ENCODE results near the gene TOMT. TPM values are rescaled to one million over a fixed set of nuclear protein-coding genes. Genes with fewer than 3 reads are reported as not detected.

TOMT gene
- polyA plus RNA-seq (2013, experiment 1 of 2; ENCODE audit: insufficient read length), result not detected
- polyA plus RNA-seq (2013, experiment 2 of 2; ENCODE audit: insufficient read length), result not detected

DNA sequence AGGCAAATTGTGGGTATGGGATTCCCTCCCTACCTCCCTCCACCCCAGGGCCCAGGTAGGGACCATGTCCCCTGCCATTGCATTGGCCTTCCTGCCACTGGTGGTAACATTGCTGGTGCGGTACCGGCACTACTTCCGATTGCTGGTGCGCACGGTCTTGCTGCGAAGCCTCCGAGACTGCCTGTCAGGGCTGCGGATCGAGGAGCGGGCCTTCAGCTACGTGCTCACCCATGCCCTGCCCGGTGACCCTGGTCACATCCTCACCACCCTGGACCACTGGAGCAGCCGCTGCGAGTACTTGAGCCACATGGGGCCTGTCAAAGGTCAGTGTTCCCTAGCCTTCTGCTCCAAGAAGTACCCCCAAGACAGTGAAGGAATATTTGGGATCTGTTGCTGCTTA lies at the start of gene TOMT:
Gene TOMT (plus strand): TSS at position 37 of the 400 bp plus-strand sequence. CDS start 28 bp downstream, at position 65.
- no peak for DNase-seq

GRCh38 chr11:72058416-72059034 lies 47.2 kb upstream of the TOMT start:
- DNase-seq, result peak; percentile 82

GRCh38 chr11:72061739-72062396 lies 43.9 kb upstream of the TOMT start:
- DNase-seq, result no peak

- no peak for DNase-seq
Measured at GRCh38 chr11:72066855-72067254, 38.9 kb upstream of the TOMT start.

GRCh38 chr11:72067266-72067665 lies 38.5 kb upstream of the TOMT start:
- DNase-seq, result no peak

- no peak for DNase-seq
Measured at GRCh38 chr11:72067676-72068075, 38.0 kb upstream of the TOMT start.

- DNase-seq, result no peak
Measured at GRCh38 chr11:72069200-72069599, 36.5 kb upstream of the TOMT start.

DNA sequence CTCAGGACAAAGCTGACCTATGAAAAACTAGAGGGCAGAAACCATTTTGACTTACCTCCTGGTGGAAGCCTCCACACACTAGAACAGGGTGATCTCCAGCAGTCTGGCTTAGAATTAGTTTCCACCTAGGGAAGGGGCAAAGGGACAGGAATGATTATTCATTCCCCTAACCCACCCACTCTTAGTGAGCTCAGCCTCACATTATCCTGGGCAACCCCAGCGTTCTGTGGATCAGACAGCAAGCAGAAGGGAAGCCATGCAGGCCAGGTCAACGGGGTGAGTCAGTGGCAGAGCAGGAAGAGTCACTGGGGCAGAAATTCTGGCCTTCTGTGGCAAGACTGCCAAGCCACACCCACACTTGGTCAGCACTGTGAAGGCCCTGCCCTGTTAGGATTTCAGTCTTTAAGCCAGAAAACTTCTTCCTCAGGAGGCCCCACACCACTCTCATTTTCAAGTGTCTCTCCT lies 35.9 kb upstream of the TOMT start:
- DNase-seq, result peak; percentile 74

- no peak for DNase-seq
Measured at GRCh38 chr11:72070491-72070890, 35.2 kb upstream of the TOMT start.

DNA sequence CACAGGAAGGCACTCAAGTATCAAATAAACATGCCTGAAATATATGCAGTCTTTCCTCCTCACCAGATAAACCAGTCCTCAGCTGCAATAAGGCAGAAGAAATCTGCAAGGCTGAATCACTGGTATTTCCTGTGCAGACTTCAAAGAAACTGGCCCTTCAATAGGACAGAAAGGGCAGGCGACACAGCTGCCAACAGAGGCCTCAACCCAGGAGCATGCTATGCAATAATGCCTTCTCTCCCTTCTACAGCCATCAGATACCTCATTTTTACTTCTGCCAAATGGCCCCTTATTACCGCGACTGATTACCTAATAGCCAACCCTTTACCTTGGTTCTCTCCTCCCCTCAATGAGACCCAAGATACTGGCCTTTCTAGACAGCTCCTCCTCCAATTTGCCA lies 33.4 kb upstream of the TOMT start:
- DNase-seq, result peak; percentile 79

GRCh38 chr11:72075109-72075508 lies 30.6 kb upstream of the TOMT start:
- DNase-seq, result peak; percentile 33

DNA sequence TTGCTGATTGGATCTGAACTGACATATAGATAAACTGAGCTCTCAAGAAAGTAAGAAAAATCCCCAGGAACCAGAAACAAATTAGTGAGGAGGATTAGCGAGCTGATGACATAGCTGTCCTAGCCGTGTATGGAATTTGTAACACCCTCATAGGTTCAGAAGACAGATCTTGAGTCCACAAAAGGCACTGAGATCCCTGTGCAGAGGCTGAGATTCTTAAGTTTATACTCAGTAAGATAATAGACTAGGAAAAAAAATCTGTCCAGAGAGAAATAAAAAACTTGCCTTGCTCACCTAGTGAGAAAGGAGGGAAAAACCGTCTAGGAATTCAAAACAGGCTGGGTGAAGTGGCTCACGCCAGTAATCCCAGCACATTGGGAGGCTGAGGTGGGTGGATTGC lies 30.0 kb upstream of the TOMT start:
- DNase-seq, result no peak

DNA sequence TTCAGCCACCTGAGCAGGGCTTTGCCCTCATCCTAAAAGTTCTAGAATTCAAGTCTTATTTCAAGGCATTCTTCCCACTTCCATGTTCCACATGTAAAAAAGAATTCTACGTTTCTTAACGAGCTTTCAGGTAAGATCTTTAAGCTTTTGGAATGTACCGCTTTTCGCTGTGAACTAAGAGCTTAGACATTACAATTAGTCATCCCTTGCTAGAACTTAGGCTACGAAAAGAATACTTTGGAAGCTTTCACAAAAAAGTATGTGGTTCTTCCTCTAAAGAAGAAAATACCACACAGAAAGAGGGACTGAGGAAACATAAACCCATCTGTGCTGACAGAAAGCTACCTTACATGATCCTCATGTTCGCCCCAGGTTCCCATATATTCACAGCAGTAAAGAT lies 27.2 kb upstream of the TOMT start:
- DNase-seq, result no peak

GRCh38 chr11:72079819-72080325 lies 25.9 kb upstream of the TOMT start:
- DNase-seq, result no peak

DNA sequence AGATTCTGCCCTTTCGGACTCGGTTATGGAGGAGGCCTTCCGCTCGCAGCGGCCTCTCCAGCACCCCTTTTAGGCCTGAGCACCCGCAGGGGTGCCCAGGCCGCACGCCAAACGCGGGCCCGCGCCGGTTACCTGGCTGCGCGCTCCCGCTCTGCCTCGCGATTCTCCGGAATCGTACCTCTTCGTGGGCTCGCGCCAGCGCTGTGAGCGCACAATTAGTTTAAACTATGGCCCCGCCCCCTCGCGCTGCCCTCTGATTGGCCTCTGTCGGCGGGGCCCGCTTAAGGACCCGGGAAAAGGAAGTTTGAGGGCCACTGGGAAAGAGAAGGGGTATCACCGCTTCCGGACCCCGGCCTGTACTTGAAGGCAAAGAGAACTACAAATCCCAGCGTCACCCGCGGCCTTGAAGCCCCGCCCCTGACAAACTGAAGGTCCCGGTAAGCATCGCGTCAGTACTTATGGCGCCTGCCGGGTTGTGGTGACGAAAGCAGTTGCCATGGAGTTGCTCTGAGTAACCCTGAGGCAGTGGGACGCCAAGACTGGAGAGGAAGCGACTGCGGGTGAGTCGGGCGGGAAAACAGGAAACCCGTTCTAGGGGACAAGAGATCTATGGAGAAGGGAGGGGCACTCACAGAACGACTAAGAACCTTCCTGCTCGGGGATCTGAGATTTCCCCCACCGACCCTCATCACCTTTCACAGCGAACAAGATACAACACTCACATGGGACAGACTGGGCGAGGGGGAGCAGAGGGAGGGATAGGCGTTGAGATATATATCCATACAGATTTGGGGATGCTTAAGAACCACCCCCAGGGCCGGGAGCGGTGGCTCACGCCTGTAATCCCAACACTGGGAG lies 25.2 kb upstream of the TOMT start, which contains the start of the genes LRRC51 and NUMA1:
Gene LRRC51 (plus strand): TSS at position 525 of the 858 bp plus-strand sequence. CDS start 8,234 bp downstream, outside the sequence.
Gene NUMA1 (minus strand): TSS at position 217 of the 858 bp plus-strand sequence. CDS start 44,599 bp downstream, outside the sequence.
- peak; percentile 100 for DNase-seq

GRCh38 chr11:72081184-72081644 lies 24.5 kb upstream of the TOMT start:
- no peak for DNase-seq

GRCh38 chr11:72081821-72082453 lies 23.8 kb upstream of the TOMT start:
- no peak for DNase-seq

GRCh38 chr11:72083414-72083813 lies 22.3 kb upstream of the TOMT start:
- DNase-seq, result no peak

- no peak for DNase-seq
Measured at GRCh38 chr11:72084076-72084475, 21.6 kb upstream of the TOMT start.

- DNase-seq, result no peak
Measured at GRCh38 chr11:72084965-72085364, 20.8 kb upstream of the TOMT start.

- no peak for DNase-seq
Measured at GRCh38 chr11:72085621-72086351, 19.9 kb upstream of the TOMT start.

Measured in fibroblast of skin of scalp (primary cell).